ENCODE results near the gene ANKZF1. TPM values are rescaled to one million over a fixed set of nuclear protein-coding genes. Genes with fewer than 3 reads are reported as not detected.

Gene ANKZF1
- total and polyA plus RNA-seq, 12 donors: 12.7 to 44.7 (median 25.5) TPM

- Histone ChIP-seq H3K27me3 (no peaks in the 10 kb centered on the region), H3K36me3 (peaks cover 2 to 72% (median 54%) of the 10 kb centered on the region in 9 donors), H3K4me3 (no peak overlapping the region), H3K9me3 (no peaks in the 10 kb centered on the region), H3K4me1 (peaks cover 12 to 45% (median 35%) of the 10 kb centered on the region in 9 donors), H3K27ac (no peak overlapping the region)
- ATAC-seq (no peak), DNase-seq (no peak)
- intact Hi-C loops (cut with DNase I): loop anchor here in 1 of 10 donors (10.0 kb wide), 1 partner anchor 74 kb away; no protein-coding TSS in a partner anchor
- 87 to 90% methylated on average over 18 to 19 of the region's 19 CpGs for WGBS, 2 donors
- TF ChIP-seq CTCF (IDR thresholded peaks at IDR 0.05): no peak
These were observed 8.8 kb upstream of the ANKZF1 start for GRCh38 chr2:219220652-219221402.

- peaks cover 12 to 48% (median 33%) of the 10 kb centered on the region in 9 donors for H3K4me1 ChIP-seq
- H3K4me3 ChIP-seq: no peak overlapping the region
- DNase-seq (no peak), ATAC-seq (no peak)
- no peaks in the 10 kb centered on the region for H3K27me3 ChIP-seq
- intact Hi-C loops (cut with DNase I): loop anchor here in 1 of 10 donors (10.0 kb wide), 1 partner anchor 73 kb away; no protein-coding TSS in a partner anchor
- H3K36me3 ChIP-seq: peaks cover 2 to 77% (median 58%) of the 10 kb centered on the region in 9 donors
- no peak overlapping the region for H3K27ac ChIP-seq
- 93 to 94% methylated on average over 16 of the region's 16 CpGs for WGBS, 2 donors
- TF ChIP-seq CTCF (IDR thresholded peaks at IDR 0.05): no peak
- H3K9me3 ChIP-seq: no peaks in the 10 kb centered on the region
These were observed 7.6 kb upstream of the ANKZF1 start for GRCh38 chr2:219221957-219222518.

GRCh38 chr2:219223831-219224610 is 5.6 kb upstream of the ANKZF1 start:
- 92 to 94% methylated on average over 31 of the region's 31 CpGs for WGBS, 2 donors
- H3K36me3 ChIP-seq: peaks cover 2 to 83% (median 58%) of the 10 kb centered on the region in 9 donors

More at GRCh38 chr2:219223831-219224610, 5.6 kb upstream of the ANKZF1 start:
- Histone ChIP-seq H3K9me3 (no peaks in the 10 kb centered on the region), H3K27me3 (no peaks in the 10 kb centered on the region), H3K4me1 (peaks cover 13 to 46% (median 29%) of the 10 kb centered on the region in 9 donors), H3K27ac (no peak overlapping the region), H3K4me3 (no peak overlapping the region)
- DNase-seq: no peak
- no peak for TF ChIP-seq CTCF (IDR thresholded peaks at IDR 0.05)
- intact Hi-C loops (cut with DNase I): loop anchor here in 1 of 10 donors (10.0 kb wide), 1 partner anchor 71 kb away; no protein-coding TSS in a partner anchor
- ATAC-seq: no peak
